Transverse colon (tissue), 4 donors: ENCODE measurements around the gene STK35. TPM values are rescaled to one million over a fixed set of nuclear protein-coding genes. Genes with fewer than 3 reads are reported as not detected.

ENCODE experiments used
- DNase-seq: peaks from one replicate; pipeline ENCODE4 v3.0.0-alpha.2; 2019
- H3K27ac ChIP-seq, 4 donors: fragments of 200-600 bp; sonication (generic); 2 replicates each; pipeline ENCODE4 v1.5.1; 2016 to 2018; ENCODE audit warnings: inconsistent platforms in 4 of 4
- H3K27me3 ChIP-seq: fragments of 200-600 bp; sonication (generic); 2 replicates; pipeline ENCODE4 v1.5.1; 2017; ENCODE audit warnings: inconsistent platforms
- H3K36me3 ChIP-seq, 4 donors: fragments of 200-600 bp; sonication (generic); 2 replicates each; pipeline ENCODE4 v1.5.1; 2017 to 2019; ENCODE audit warnings: inconsistent platforms in 4 of 4
- H3K4me1 ChIP-seq, 4 donors: fragments of 200-600 bp; sonication (generic); 2 replicates each; pipeline ENCODE4 v1.5.1; 2017 to 2020; ENCODE audit warnings: inconsistent platforms in 4 of 4
- H3K4me3 ChIP-seq, 4 donors: fragments of 200-600 bp; sonication (generic); 1 replicate in 1 of 4; 2 replicates in 3 of 4; pipeline versions ENCODE4 v1.5.1 to v1.6.1; 2017 to 2019; ENCODE audit warnings: inconsistent platforms in 4 of 4
- H3K9me3 ChIP-seq, 2 donors: fragments of 200-600 bp; sonication (generic); 2 replicates each; pipeline ENCODE4 v1.5.1; 2017 to 2019; ENCODE audit warnings: inconsistent platforms in 2 of 2
- EP300 ChIP-seq: sonication (generic); formaldehyde crosslinking; IDR thresholded peaks from one replicate; pipeline ENCODE4 v1.6.1; 2017; ENCODE audit warnings: antibody characterized with exemption, low read depth
- POLR2A ChIP-seq: fragments of 450-650 bp; IDR thresholded peaks from one replicate; pipeline ENCODE4 v1.6.1; 2016; ENCODE audit warnings: antibody characterized with exemption, mild to moderate bottlenecking, moderate library complexity
- POLR2AphosphoS5 ChIP-seq, 3 donors: sonication (generic); formaldehyde crosslinking; IDR thresholded peaks; one replicate each; pipeline ENCODE4 v1.6.1; 2016; ENCODE audit warnings: antibody characterized with exemption in 3 of 3
- WGBS, 2 donors: methylation state at CpG; one replicate each; pipeline ENCODE4 v1.1.5; 2018; ENCODE audit warnings: low coverage in 1 of 2; 5-methylcytosine and 5-hydroxymethylcytosine counted together
- in situ Hi-C, 4 donors: fragments of 200-750 bp; cut with MboI; loops; one replicate each; pipeline versions ENCODE4 v1.15.0 to v1.15.1; 2017; ENCODE audit warnings: low sequenced_read_pairs in 3 of 4, low pct_ligation_motif_present in 1 of 4, low pct_unique_long_range_greater_than_20kb in 1 of 4
- intact Hi-C: fragments of 100-400 bp; cut with DNase I; formaldehyde crosslinking; loops from one replicate; pipeline ENCODE4 v1.15.1; 2023; ENCODE audit warnings: low total_unique reads
- total RNA-seq, 4 donors: library from RNA; depleted of rRNA; stranded (reverse); fragments of >200 nt; gene quantifications; one replicate each; pipeline ENCODE4 v1.1.0, GENCODE V29; 2016
- TF ChIP-seq, protein P1 (sequence below), 5 experiments: fragments of 200-600 bp in 3 of 5; fragments of 450-650 bp in 2 of 5; sonication (generic) in 3 of 5; IDR thresholded peaks; 1 replicate in 2 of 5; 2 replicates in 3 of 5; pipeline ENCODE4 v1.5.1; 2016 to 2017; ENCODE audit warnings: antibody characterized with exemption in 5 of 5, inconsistent platforms in 3 of 5, mild to moderate bottlenecking in 2 of 5, moderate library complexity in 1 of 5

The STK35 gene
- total RNA-seq, 4 donors from 2014 or later, result 19.9 to 27.9 (median 23.9) TPM

DNA sequence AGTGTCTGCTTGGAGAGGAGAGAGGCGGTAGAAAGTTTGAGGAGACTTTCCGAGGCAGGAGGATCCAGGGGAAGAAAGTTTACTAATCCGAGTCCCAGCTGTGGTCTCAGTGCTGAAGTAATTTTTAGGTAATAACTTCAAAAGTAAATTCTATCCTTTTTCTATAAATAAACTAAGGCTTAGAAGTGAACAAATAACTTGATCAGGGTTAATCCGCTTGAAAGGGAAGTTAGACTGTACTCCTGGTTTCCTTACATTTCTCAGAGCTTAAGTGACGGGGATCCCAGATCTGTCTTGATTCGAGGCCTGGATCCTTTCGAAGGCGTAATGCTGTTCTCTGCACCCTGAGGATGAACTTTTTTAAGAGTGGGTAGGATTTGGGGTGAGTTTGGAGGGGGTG, 2.6 kb downstream of the STK35 start:
- no peaks in the 10 kb centered on the region for H3K36me3 ChIP-seq
- peak overlapping the region in 3 of 4 donors; percentile 95 to 98 (median 96) for H3K27ac ChIP-seq
- 47 to 48% methylated on average over 7 to 8 of the region's 8 CpGs for WGBS, 2 donors
- no peaks in the 10 kb centered on the region for H3K9me3 ChIP-seq
- peak overlapping the region; percentile 45 to 89 (median 69) for H3K4me3 ChIP-seq
- no peak for DNase-seq
- intact Hi-C loops (loop anchor here (5.0 kb wide), 1 partner anchor 207 kb away; the partner anchor contains the start of gene SIRPA), in situ Hi-C loops (no loop called here)
- peaks cover 24 to 53% (median 28%) of the 10 kb centered on the region in 4 donors for H3K4me1 ChIP-seq
- TF ChIP-seq POLR2AphosphoS5 (IDR thresholded peaks at IDR 0.05), result no peak
- TF ChIP-seq, protein P1, sequence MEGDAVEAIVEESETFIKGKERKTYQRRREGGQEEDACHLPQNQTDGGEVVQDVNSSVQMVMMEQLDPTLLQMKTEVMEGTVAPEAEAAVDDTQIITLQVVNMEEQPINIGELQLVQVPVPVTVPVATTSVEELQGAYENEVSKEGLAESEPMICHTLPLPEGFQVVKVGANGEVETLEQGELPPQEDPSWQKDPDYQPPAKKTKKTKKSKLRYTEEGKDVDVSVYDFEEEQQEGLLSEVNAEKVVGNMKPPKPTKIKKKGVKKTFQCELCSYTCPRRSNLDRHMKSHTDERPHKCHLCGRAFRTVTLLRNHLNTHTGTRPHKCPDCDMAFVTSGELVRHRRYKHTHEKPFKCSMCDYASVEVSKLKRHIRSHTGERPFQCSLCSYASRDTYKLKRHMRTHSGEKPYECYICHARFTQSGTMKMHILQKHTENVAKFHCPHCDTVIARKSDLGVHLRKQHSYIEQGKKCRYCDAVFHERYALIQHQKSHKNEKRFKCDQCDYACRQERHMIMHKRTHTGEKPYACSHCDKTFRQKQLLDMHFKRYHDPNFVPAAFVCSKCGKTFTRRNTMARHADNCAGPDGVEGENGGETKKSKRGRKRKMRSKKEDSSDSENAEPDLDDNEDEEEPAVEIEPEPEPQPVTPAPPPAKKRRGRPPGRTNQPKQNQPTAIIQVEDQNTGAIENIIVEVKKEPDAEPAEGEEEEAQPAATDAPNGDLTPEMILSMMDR (IDR thresholded peaks at IDR 0.05), result no peak
- no peak for TF ChIP-seq POLR2A
- TF ChIP-seq EP300, result no peak
- H3K27me3 ChIP-seq, result no peaks in the 10 kb centered on the region

DNA sequence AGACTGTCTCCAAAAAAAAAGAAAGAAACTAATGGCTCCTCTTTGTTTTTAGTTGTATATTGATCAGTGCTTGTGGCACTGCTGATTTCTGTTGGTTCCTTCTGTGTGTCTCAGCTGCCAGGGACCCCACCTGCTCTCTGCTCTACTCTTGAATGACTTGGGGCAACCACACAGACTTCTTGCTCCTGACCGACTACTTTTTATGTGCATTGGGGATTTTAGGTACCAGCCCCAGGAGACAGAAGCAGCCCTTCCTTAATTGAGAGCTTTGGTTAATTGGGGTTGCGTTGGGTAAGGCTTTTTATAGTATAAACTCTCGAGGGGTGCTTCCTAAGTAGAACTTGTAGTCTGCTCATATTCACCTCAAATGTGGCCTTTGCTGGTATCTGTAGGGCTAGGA, 6.9 kb downstream of the STK35 start:
- intact Hi-C loops, result no loop called here
- DNase-seq, result no peak
- TF ChIP-seq POLR2A, result no peak
- TF ChIP-seq EP300, result no peak
- TF ChIP-seq, protein P1 (IDR thresholded peaks at IDR 0.05), result no peak
- no peak for TF ChIP-seq POLR2AphosphoS5 (IDR thresholded peaks at IDR 0.05)
- in situ Hi-C loops, result no loop called here
- whole genome bisulfite sequencing, 2 donors, result 83 to 100% methylated on average over 1 to 3 of the region's 3 CpGs
- H3K9me3 ChIP-seq, result no peaks in the 10 kb centered on the region
- peaks cover 25 to 75% (median 29%) of the 10 kb centered on the region in 4 donors for H3K4me1 ChIP-seq
- H3K27ac ChIP-seq, result peak overlapping the region in 3 of 4 donors; percentile 11 to 71 (median 59)
- no peak overlapping the region for H3K4me3 ChIP-seq
- no peaks in the 10 kb centered on the region for H3K27me3 ChIP-seq
- H3K36me3 ChIP-seq, result no peaks in the 10 kb centered on the region

DNA sequence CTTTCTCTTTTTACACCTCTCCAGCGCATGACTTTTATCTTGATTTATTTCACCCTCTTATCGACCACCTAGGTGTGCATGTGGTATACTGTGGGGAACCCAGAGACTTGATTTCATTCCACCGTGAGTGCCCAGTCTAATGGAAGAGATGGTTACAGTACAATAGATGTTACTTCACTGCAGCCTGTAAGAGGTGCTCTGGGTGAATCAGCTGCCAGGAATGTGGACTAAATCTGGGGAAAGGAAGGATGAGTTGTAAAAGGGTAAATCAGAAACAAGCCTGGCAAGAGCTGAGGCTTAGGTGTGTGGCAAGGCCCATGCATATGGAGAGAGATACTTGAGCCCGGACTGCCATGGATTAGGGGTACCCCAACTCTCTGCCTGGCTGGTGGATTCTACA, 7.4 kb downstream of the STK35 start:
- in situ Hi-C loops, result no loop called here

DNA sequence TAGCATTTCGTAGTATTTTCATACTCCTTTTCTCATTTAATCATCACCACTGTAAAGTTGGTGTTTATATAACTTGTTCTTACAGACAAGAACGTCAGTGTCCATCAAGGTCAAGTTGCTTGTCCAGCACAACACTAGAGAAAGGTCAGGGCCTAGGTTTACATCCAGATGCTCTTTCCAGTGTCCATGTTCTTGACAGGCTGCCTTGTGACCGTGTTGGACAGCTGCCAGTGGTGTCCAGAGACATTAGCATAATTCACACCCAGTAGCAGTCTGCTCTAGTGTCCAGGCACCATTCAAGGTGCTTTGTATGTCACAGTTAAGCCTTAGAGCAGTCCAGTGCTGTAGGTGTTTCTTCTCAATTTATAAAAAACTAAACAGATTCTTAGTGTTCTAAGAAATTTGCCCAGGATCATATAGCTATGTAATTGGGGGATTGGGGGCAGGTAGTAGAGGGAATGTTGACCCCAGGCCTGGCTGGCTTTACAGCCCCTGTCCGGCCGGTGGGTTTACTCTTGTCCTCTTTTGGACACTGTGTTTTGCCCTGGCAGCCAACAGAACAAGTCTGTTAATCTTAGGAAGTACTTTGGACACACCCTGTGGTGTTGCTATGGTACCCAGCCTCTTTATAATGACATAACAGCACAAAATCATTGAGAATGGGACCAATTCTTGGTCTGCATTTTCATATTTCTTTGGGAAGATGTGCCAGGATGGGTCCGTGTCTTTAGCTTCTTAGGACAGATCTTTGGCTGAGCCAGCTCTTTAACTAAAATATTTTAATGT, 8.0 kb downstream of the STK35 start:
- TF ChIP-seq, protein P1 (IDR thresholded peaks at IDR 0.05), result no peak
- TF ChIP-seq POLR2A (no peak), EP300 (no peak), POLR2AphosphoS5 (IDR thresholded peaks at IDR 0.05) (no peak)
- H3K9me3 ChIP-seq, result no peaks in the 10 kb centered on the region
- H3K4me1 ChIP-seq, result peaks cover 20 to 71% (median 25%) of the 10 kb centered on the region in 4 donors
- in situ Hi-C loops, result no loop called here
- intact Hi-C loops, result no loop called here
- H3K4me3 ChIP-seq, result no peak overlapping the region
- peak overlapping the region; percentile 11 to 71 (median 52) for H3K27ac ChIP-seq
- H3K36me3 ChIP-seq, result no peaks in the 10 kb centered on the region
- no peaks in the 10 kb centered on the region for H3K27me3 ChIP-seq
- DNase-seq, result peak; percentile 46
- WGBS, 2 donors, result 42 to 63% methylated on average over 3 to 6 of the region's 6 CpGs

More for the DNA sequence above, 7.4 kb downstream of the STK35 start:
- no peaks in the 10 kb centered on the region for H3K36me3 ChIP-seq
- intact Hi-C loops, result no loop called here
- TF ChIP-seq EP300, result no peak
- no peak for TF ChIP-seq POLR2A
- TF ChIP-seq POLR2AphosphoS5 (IDR thresholded peaks at IDR 0.05), result no peak
- TF ChIP-seq, protein P1 (IDR thresholded peaks at IDR 0.05), result no peak
- DNase-seq, result no peak
- no peaks in the 10 kb centered on the region for H3K9me3 ChIP-seq
- H3K4me3 ChIP-seq, result no peak overlapping the region
- peaks cover 22 to 71% (median 28%) of the 10 kb centered on the region in 4 donors for H3K4me1 ChIP-seq
- no peaks in the 10 kb centered on the region for H3K27me3 ChIP-seq
- H3K27ac ChIP-seq, result peak overlapping the region; percentile 11 to 71 (median 52)
- WGBS, 2 donors, result 80 to 90% methylated on average over 4 of the region's 4 CpGs
